GM12872 (cell line): ENCODE data around the gene ARHGAP29.

Experiments used
- CTCF ChIP-seq: IDR thresholded peaks from 3 replicates; pipeline ENCODE4 v1.5.1; 2011; ENCODE audit warnings: low read depth, mild to moderate bottlenecking, low read length, moderate library complexity; ENCODE audit not compliant: insufficient read depth

ARHGAP29 gene

GRCh38 chr1:94209425-94209824 is 28.0 kb downstream of the ARHGAP29 start:
- no peak for TF ChIP-seq CTCF

- TF ChIP-seq CTCF = no peak
Observed at GRCh38 chr1:94207695-94208094, 29.7 kb downstream of the ARHGAP29 start.

GRCh38 chr1:94205639-94206038 is 31.7 kb downstream of the ARHGAP29 start:
- TF ChIP-seq CTCF = no peak

- TF ChIP-seq CTCF = no peak
Observed at GRCh38 chr1:94202241-94202640, 35.1 kb downstream of the ARHGAP29 start.

- no peak for TF ChIP-seq CTCF
Observed at GRCh38 chr1:94199398-94199797, 38.0 kb downstream of the ARHGAP29 start.

GRCh38 chr1:94194079-94194865 is 43.1 kb downstream of the ARHGAP29 start:
- TF ChIP-seq CTCF = no peak

GRCh38 chr1:94193128-94193527 is 44.3 kb downstream of the ARHGAP29 start:
- TF ChIP-seq CTCF = no peak

- no peak for TF ChIP-seq CTCF
Observed at GRCh38 chr1:94191216-94191615, 46.2 kb downstream of the ARHGAP29 start.
